HG02763 (cell line): ENCODE measurements around the gene ITGB4.

ENCODE experiments used
- ATAC-seq: cut with Tn5 transposase; IDR thresholded peaks from one replicate; pipeline ENCODE4 v1.9.1; 2021; ENCODE audit warnings: mild to moderate bottlenecking, moderate library complexity; ENCODE audit not compliant: unreplicated experiment

Gene ITGB4

GRCh38 chr17:75695830-75696271, 25.4 kb upstream of the ITGB4 start:
- ATAC-seq: no peak

- no peak for ATAC-seq
These were observed 23.5 kb upstream of the ITGB4 start for GRCh38 chr17:75697651-75698291.

- no peak for ATAC-seq
These were observed 22.6 kb upstream of the ITGB4 start for GRCh38 chr17:75698659-75699058.

- ATAC-seq: no peak
These were observed 20.0 kb upstream of the ITGB4 start for GRCh38 chr17:75701288-75701687.

- no peak for ATAC-seq
These were observed 18.1 kb upstream of the ITGB4 start for GRCh38 chr17:75703191-75703590.

- no peak for ATAC-seq
These were observed 17.7 kb upstream of the ITGB4 start for GRCh38 chr17:75703591-75703990.

- ATAC-seq: no peak
These were observed 16.0 kb upstream of the ITGB4 start for GRCh38 chr17:75704963-75705875.

GRCh38 chr17:75706042-75706728, 15.1 kb upstream of the ITGB4 start:
- ATAC-seq: no peak

- ATAC-seq: no peak
These were observed 14.1 kb upstream of the ITGB4 start for GRCh38 chr17:75707079-75707571.

GRCh38 chr17:75712446-75712845, 8.8 kb upstream of the ITGB4 start:
- ATAC-seq: no peak

- ATAC-seq: no peak
These were observed 1.5 kb upstream of the ITGB4 start for GRCh38 chr17:75719732-75720131.

- ATAC-seq: no peak
These were observed 278 bp downstream of the ITGB4 start for GRCh38 chr17:75721463-75722011.

GRCh38 chr17:75722076-75722475, 817 bp downstream of the ITGB4 start:
- ATAC-seq: no peak

GRCh38 chr17:75722542-75723095, 1.4 kb downstream of the ITGB4 start:
- ATAC-seq: no peak

- ATAC-seq: no peak
These were observed 2.1 kb downstream of the ITGB4 start for GRCh38 chr17:75723171-75723930.

GRCh38 chr17:75724016-75725003, 3.1 kb downstream of the ITGB4 start:
- ATAC-seq: no peak

GRCh38 chr17:75725504-75725903, 4.2 kb downstream of the ITGB4 start:
- no peak for ATAC-seq

- no peak for ATAC-seq
These were observed 6.1 kb downstream of the ITGB4 start for GRCh38 chr17:75727391-75727790.

- ATAC-seq: no peak
These were observed 8.1 kb downstream of the ITGB4 start for GRCh38 chr17:75729351-75729750.
